HG02642 (cell line): ENCODE results near the gene CD38.

Experiments
- ATAC-seq: cut with Tn5 transposase; IDR thresholded peaks from one replicate; pipeline ENCODE4 v1.9.1; 2021; ENCODE audit warnings: mild to moderate bottlenecking; ENCODE audit not compliant: unreplicated experiment, poor library complexity

CD38 gene

DNA sequence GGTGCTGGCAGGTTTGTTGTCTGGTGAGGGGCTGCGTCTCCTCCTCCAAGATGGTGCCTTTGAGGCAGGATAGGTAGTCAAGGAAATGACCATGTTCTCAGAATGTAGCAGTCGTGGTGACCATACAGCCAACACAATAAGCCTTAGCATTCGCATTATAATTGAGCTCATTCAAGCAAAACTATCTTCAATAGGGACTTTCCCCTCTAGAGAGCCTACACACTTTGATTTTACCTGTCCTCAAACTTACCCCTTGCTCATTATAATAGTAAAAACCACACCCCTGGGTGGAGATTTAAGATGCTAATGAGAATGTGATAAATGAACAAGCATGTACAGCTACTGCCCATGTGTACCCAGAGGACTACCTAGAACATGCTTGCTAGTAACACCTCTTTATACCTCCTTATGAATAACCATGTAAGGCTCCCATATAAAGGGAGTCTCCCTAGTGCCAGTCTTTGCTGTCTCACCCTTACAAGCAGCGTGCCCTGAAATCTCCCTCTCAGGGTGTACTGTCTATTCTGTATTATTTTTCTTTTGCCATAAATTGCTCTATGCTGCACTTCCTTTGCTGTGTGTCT lies 112.2 kb downstream of the CD38 start:
- no peak for ATAC-seq

DNA sequence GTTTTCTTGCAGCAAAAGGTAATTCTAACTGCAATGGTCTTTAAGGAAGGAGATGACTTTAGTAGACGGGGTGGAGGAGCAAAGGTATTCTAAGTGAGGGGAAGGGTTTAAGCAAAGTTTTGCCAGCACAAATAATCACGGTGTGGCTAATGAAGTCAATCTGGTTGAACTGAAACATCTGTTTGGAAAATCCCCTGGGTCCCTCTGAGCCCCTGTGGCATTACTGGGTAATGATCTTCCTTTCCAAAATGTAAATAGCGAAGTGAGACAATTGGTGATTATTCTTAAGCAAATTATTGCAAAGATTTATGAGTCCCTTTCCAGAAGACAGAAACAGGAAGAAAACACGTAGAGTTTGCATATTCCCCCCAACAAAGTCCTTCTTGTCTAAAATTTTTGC lies 113.2 kb downstream of the CD38 start:
- peak; percentile 71 for ATAC-seq

DNA sequence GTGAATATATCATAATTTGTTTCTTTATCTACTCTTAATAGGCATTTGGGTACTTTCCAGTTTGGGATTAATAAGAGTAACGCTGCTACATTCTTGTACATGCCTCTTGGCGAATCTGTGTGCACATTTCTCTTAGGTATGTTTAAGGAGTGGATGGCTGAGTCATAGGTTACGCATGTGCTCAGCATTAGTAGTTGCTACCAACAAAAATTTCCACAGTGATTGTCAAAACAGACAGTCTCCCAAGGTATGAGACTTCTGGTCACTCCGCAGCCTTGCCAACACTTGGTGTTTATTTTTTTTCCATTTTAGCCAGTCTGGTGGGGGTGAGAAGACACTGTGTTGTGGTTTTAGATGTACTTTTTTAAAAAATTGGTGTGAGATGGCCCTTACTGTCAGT lies 115.8 kb downstream of the CD38 start:
- ATAC-seq, result no peak

- ATAC-seq, result no peak
Measured at GRCh38 chr4:15894393-15894792, 116.3 kb downstream of the CD38 start.

- no peak for ATAC-seq
Measured at GRCh38 chr4:15894921-15895916, 117.1 kb downstream of the CD38 start.

DNA sequence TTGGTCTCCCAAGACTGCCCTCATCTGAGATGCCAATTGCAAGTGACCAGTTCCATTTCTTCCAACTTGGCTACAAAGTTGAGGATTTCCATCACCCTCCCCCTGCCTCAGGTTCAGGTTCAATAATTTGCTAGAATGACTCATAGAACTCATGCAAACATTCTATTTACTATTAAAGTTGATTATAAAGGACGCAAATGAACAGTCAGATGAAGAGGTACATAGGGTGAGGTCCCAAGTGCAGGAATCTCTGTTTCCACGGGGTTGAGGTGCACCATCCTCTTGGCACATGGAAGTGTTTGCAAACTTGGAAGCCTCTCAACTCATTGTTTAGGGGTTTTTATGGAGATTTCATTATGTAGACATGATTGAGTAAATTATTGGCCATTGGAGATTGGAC lies 119.4 kb downstream of the CD38 start:
- ATAC-seq, result no peak

DNA sequence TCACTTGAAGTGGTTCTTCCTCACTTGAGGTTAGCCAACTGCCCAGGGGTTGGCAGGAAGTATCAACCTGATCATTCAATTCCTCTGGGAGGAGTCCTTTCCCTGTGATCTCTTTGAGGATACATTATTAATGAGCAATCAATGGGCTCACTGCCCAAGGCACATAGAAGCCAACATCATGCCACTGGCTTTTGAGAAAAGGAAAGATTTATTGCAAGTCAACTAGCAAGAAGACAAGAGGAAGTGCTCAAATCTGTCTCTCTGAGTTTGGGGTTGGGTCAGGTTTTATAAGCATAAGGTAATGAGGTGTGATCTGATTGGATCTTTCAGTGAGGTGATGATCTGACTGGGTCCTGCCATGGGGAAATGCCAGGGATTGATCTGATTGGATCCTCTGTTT lies 120.8 kb downstream of the CD38 start:
- ATAC-seq, result no peak

- no peak for ATAC-seq
Measured at GRCh38 chr4:15899511-15899910, 121.4 kb downstream of the CD38 start.

DNA sequence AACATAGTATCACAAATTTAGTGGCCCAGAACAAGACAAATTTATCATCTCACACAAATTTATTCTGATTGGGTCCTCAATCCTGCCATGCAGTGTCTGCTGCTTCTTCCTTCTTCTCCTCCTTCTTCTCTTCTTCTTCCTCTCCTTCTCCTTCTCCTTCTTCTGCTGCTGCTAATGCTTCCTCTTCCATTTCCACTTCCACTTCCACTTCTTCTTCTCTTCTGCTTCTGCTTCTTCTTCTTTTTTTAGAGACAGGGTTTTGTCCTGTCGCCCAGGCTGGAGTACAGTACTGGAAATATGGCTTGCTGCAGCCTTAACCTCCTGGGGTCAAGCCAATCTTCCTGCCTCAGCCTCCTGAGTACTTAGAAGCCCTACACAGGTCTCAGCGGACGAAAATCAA lies 122.9 kb downstream of the CD38 start:
- no peak for ATAC-seq

DNA sequence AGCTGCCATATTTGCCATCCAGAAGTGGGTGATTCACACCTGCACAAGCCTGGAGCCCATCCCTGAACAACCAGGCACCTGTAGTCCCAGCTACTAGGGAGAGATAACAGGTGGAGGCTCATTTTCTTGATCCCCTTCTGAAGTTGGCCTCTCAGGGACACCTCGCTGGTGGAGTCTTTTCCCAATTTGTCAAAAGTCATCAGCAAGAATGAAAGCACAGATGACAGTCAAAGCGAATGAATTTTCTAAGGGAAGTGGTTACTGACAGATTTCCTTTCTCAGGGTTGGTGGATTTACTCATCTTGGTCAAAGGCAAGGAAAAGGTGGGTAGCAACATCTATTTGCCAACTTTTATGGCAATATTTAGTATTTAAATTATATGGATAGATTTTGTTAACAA lies 123.9 kb downstream of the CD38 start:
- no peak for ATAC-seq

GRCh38 chr4:15902746-15903145 lies 124.6 kb downstream of the CD38 start:
- no peak for ATAC-seq
